NCI-H2107 (cell line): ENCODE measurements around the gene TNS4.

Source experiments
- DNase-seq: peaks from one replicate; lab custom pipeline; 2025; lab: John Stamatoyannopoulos, UW

TNS4 gene

GRCh38 chr17:40433551-40434415 is 67.6 kb downstream of the TNS4 start:
- DNase-seq: no peak

- no peak for DNase-seq
These were observed 68.4 kb downstream of the TNS4 start for GRCh38 chr17:40432864-40433528.

- DNase-seq: no peak
These were observed 70.2 kb downstream of the TNS4 start for GRCh38 chr17:40431231-40431602.

- no peak for DNase-seq
These were observed 70.9 kb downstream of the TNS4 start for GRCh38 chr17:40430272-40431230.

GRCh38 chr17:40427002-40427491 is 74.4 kb downstream of the TNS4 start:
- no peak for DNase-seq
